Sigmoid colon (tissue), 7 donors: ENCODE measurements around the gene HFM1. TPM values are rescaled to one million over a fixed set of nuclear protein-coding genes. Genes with fewer than 3 reads are reported as not detected.
"Not testable (repeated sequence)": the region's sequence is repeated elsewhere in the genome, so short reads cannot be mapped to it uniquely, and the experiment has no call there.

Experiments
- DNase-seq: peaks from one replicate; pipeline ENCODE4 v3.0.0-alpha.2; 2019
- H3K27ac ChIP-seq, 4 donors: fragments of 200-600 bp; sonication (generic); one replicate each; pipeline ENCODE4 v1.5.1; 2016 to 2019; ENCODE audit warnings: mild to moderate bottlenecking in 1 of 4
- H3K27me3 ChIP-seq, 3 donors: fragments of 200-600 bp; sonication (generic); one replicate each; pipeline ENCODE4 v1.5.1; 2019; ENCODE audit warnings: mild to moderate bottlenecking in 1 of 3
- H3K36me3 ChIP-seq, 4 donors: fragments of 200-600 bp; sonication (generic); one replicate each; pipeline ENCODE4 v1.5.1; 2016 to 2019
- H3K4me1 ChIP-seq, 4 donors: fragments of 200-600 bp; sonication (generic); one replicate each; pipeline ENCODE4 v1.5.1; 2017 to 2019
- H3K4me3 ChIP-seq, 4 donors: fragments of 200-600 bp; sonication (generic); one replicate each; pipeline ENCODE4 v1.5.1; 2017 to 2019; ENCODE audit warnings: mild to moderate bottlenecking in 2 of 4, moderate library complexity in 1 of 4
- H3K9me3 ChIP-seq, 4 donors: fragments of 200-600 bp in 3 of 4; sonication (generic) in 3 of 4; one replicate each; pipeline versions ENCODE4 v1.5.1 to v1.6.1; 2013 to 2019
- CTCF ChIP-seq, 4 experiments: fragments of 450-650 bp in 3 of 4; fragments of 200-600 bp in 1 of 4; IDR thresholded peaks; one replicate each; pipeline ENCODE4 v1.5.1; 2016 to 2019; ENCODE audit warnings: antibody characterized with exemption in 4 of 4, mild to moderate bottlenecking in 3 of 4, moderate library complexity in 2 of 4
- EP300 ChIP-seq, 4 donors: sonication (generic); formaldehyde crosslinking; IDR thresholded peaks; one replicate each; pipeline ENCODE4 v1.6.1; 2017; ENCODE audit warnings: antibody characterized with exemption in 4 of 4
- POLR2A ChIP-seq, 2 donors: fragments of 450-650 bp; IDR thresholded peaks; one replicate each; pipeline ENCODE4 v1.6.1; 2016; ENCODE audit warnings: antibody characterized with exemption in 2 of 2, mild to moderate bottlenecking in 2 of 2, moderate library complexity in 2 of 2
- POLR2AphosphoS5 ChIP-seq, 4 donors: sonication (generic); formaldehyde crosslinking; IDR thresholded peaks; one replicate each; pipeline ENCODE4 v1.6.1; 2017; ENCODE audit warnings: antibody characterized with exemption in 4 of 4
- WGBS, 2 donors: extraction: QIAGEN DNeasy Blood & Tissue Kit; methylation state at CpG; one replicate each; pipeline ENCODE4 v1.1.7; 2013; 5-methylcytosine and 5-hydroxymethylcytosine counted together
- intact Hi-C: fragments of 100-400 bp; cut with DNase I; formaldehyde crosslinking; loops from one replicate; pipeline ENCODE4 v1.15.1; 2023
- polyA plus RNA-seq, 3 donors: library from polyadenylated mRNA; stranded (reverse); fragments of 200-250 nt; gene quantifications; one replicate each; pipeline ENCODE4 v1.2.3, GENCODE V29; 2013
- total RNA-seq, 4 donors: library from RNA; depleted of rRNA; stranded (reverse); fragments of >200 nt; gene quantifications; one replicate each; pipeline ENCODE4 v1.1.0, GENCODE V29; 2016
- donor health status: healthy with polysubstance abuse.
- donor health status: Bipolar disorder and iron deficiency.
- donor health status: healthy.

Gene HFM1
- total and polyA plus RNA-seq, 7 donors = 0.16 to 5.8 (median 3.0) TPM; not detected in 2

DNA sequence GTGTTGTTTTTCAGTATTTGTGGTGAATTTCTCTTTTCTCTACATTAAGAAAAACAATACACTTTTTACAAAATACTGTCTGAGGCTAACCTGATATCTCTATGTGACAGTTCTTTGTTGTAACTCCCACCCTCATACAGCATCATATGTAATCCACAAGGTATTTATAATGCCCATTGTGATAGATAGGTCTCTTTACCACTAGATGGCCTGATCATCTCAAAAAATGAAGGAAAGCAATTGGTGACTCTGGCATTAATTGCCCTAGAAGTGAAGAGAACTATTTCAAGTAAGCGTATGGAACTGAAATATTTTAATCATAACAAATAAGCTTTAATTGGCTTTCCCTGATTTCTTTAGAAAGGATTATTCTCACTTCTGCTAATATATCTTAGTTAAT is 36.2 kb upstream of the HFM1 start:
- TF ChIP-seq CTCF (IDR thresholded peaks at IDR 0.05) (no peak), EP300 (IDR thresholded peaks at IDR 0.05) (no peak), POLR2A (IDR thresholded peaks at IDR 0.05) (no peak), POLR2AphosphoS5 (IDR thresholded peaks at IDR 0.05) (no peak)
- Histone ChIP-seq H3K27me3 (no peaks in the 10 kb centered on the region), H3K36me3 (no peaks in the 10 kb centered on the region), H3K4me3 (no peak overlapping the region), H3K4me1 (no peaks in the 10 kb centered on the region), H3K27ac (no peak overlapping the region), H3K9me3 (no peaks in the 10 kb centered on the region)
- intact Hi-C loops = no loop called here
- WGBS, 2 donors = 81 to 93% methylated on average over 1 of the region's 1 CpG
- DNase-seq = no peak

DNA sequence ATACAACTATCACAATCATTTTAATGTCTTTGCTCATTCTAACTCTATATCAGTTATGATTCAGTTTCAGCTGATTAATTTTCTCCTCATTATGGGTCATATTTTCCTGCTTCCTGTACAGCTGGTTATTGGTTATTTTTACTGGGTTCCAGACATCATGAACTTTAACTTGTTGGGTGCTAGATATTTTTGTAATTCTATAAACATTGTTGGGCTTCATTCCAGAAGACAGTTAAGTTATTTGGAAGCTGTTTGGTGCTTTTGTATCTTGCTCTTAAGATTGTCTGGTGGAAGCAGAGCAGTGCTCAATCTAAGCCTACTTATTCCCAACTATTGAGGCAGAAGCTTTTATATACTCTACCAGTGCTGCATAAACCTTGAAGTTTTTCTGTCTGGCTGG is 34.4 kb upstream of the HFM1 start:
- no peaks in the 10 kb centered on the region for H3K27me3 ChIP-seq
- no peaks in the 10 kb centered on the region for H3K9me3 ChIP-seq
- H3K27ac ChIP-seq = no peak overlapping the region
- TF ChIP-seq EP300 (IDR thresholded peaks at IDR 0.05) = no peak
- TF ChIP-seq POLR2AphosphoS5 (IDR thresholded peaks at IDR 0.05) = no peak
- TF ChIP-seq CTCF (IDR thresholded peaks at IDR 0.05) = no peak
- TF ChIP-seq POLR2A (IDR thresholded peaks at IDR 0.05) = no peak
- no peaks in the 10 kb centered on the region for H3K36me3 ChIP-seq
- H3K4me1 ChIP-seq = no peaks in the 10 kb centered on the region
- DNase-seq = no peak
- intact Hi-C loops = no loop called here
- H3K4me3 ChIP-seq = no peak overlapping the region

- Histone ChIP-seq H3K4me1 (no peaks in the 10 kb centered on the region), H3K36me3 (no peaks in the 10 kb centered on the region), H3K27me3 (no peaks in the 10 kb centered on the region), H3K27ac (no peak overlapping the region), H3K4me3 (no peak overlapping the region), H3K9me3 (no peaks in the 10 kb centered on the region)
- intact Hi-C loops = no loop called here
- DNase-seq = no peak
- 69 to 72% methylated on average over 13 of the region's 13 CpGs for WGBS, 2 donors
- TF ChIP-seq POLR2A (IDR thresholded peaks at IDR 0.05) (no peak), POLR2AphosphoS5 (IDR thresholded peaks at IDR 0.05) (no peak)
Observed at GRCh38 chr1:91428182-91428798, 23.7 kb upstream of the HFM1 start.

DNA sequence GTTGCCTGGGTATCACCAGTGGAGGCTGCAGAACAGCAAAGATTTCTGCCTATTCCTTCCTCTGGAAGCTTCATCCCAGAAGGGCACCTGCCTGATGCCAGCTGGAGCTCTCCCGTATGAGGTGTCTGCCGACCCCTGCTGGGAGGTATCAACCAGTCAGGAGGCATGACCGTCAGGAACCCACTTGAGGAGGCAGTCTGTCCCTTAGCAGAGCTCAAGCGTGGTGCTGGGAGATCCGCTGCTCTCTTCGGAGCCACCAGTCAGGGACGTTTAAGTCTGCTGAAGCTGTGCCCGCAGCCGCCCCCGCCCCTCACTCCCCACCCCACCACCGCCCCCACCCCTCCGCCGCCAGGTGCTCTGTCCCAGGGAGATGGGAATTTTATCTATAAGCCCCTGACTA is 23.1 kb upstream of the HFM1 start:
- H3K4me3 ChIP-seq = no peak overlapping the region
- intact Hi-C loops = no loop called here
- no peak overlapping the region for H3K27ac ChIP-seq
- WGBS, 2 donors = 72 to 76% methylated on average over 13 of the region's 13 CpGs
- no peak for DNase-seq
- H3K4me1 ChIP-seq = no peaks in the 10 kb centered on the region
- H3K9me3 ChIP-seq = no peaks in the 10 kb centered on the region
- no peaks in the 10 kb centered on the region for H3K27me3 ChIP-seq
- H3K36me3 ChIP-seq = no peaks in the 10 kb centered on the region
- TF ChIP-seq EP300 (IDR thresholded peaks at IDR 0.05) (no peak), POLR2A (IDR thresholded peaks at IDR 0.05) (no peak), POLR2AphosphoS5 (IDR thresholded peaks at IDR 0.05) (no peak), CTCF (IDR thresholded peaks at IDR 0.05) (no peak)

GRCh38 chr1:91422523-91422922 is 17.9 kb upstream of the HFM1 start:
- WGBS, 2 donors = 67 to 89% methylated on average over 4 of the region's 4 CpGs
- DNase-seq, H3K4me1 ChIP-seq, H3K27ac ChIP-seq, H3K9me3 ChIP-seq, H3K36me3 ChIP-seq, intact Hi-C loops, H3K4me3 ChIP-seq, H3K27me3 ChIP-seq: not testable (repeated sequence)

- no peak for TF ChIP-seq POLR2A (IDR thresholded peaks at IDR 0.05)
- TF ChIP-seq EP300 (IDR thresholded peaks at IDR 0.05) = no peak
- TF ChIP-seq POLR2AphosphoS5 (IDR thresholded peaks at IDR 0.05) = no peak
- TF ChIP-seq CTCF (IDR thresholded peaks at IDR 0.05) = no peak
Observed at GRCh38 chr1:91412371-91412770, 7.7 kb upstream of the HFM1 start.

More at GRCh38 chr1:91412371-91412770, 7.7 kb upstream of the HFM1 start:
- intact Hi-C loops = no loop called here
- Histone ChIP-seq H3K4me1 (no peaks in the 10 kb centered on the region), H3K4me3 (no peak overlapping the region), H3K36me3 (no peaks in the 10 kb centered on the region), H3K27ac (no peak overlapping the region), H3K9me3 (no peaks in the 10 kb centered on the region), H3K27me3 (no peaks in the 10 kb centered on the region)
- DNase-seq = no peak
